ENCODE measurements around the gene COL13A1.

COL13A1 gene

GRCh38 chr10:69963178-69963834, 161.6 kb downstream of the COL13A1 start:
- Histone ChIP-seq H3K36me3 (ENCODE audit: control insufficient read depth in 1 of 2, insufficient read depth in 2 of 2, low read length in 2 of 2) (no peaks in the 10 kb centered on the region), H3K4me1 (ENCODE audit: control insufficient read depth in 1 of 2, insufficient read depth in 2 of 2, low read length in 2 of 2) (peaks cover 0 to 9% of the 10 kb centered on the region in 2 donors), H3K9me3 (ENCODE audit: control insufficient read depth in 1 of 2, low read length in 2 of 2) (no peaks in the 10 kb centered on the region), H3K27me3 (ENCODE audit: low read depth, low read length) (no peaks in the 10 kb centered on the region), H3K4me3 (ENCODE audit: low read depth in 1 of 2, low read length in 2 of 2) (no peak overlapping the region), H3K27ac (ENCODE audit: low read length) (no peak overlapping the region)

GRCh38 chr10:69963835-69964710, 162.4 kb downstream of the COL13A1 start:
- no peaks in the 10 kb centered on the region for H3K36me3 ChIP-seq (ENCODE audit: control insufficient read depth in 1 of 2, insufficient read depth in 2 of 2, low read length in 2 of 2)
- no peaks in the 10 kb centered on the region for H3K27me3 ChIP-seq (ENCODE audit: low read depth, low read length)
- H3K4me3 ChIP-seq (ENCODE audit: low read depth in 1 of 2, low read length in 2 of 2) = no peak overlapping the region
- no peak overlapping the region for H3K27ac ChIP-seq (ENCODE audit: low read length)
- peaks cover 0 to 9% of the 10 kb centered on the region in 2 donors for H3K4me1 ChIP-seq (ENCODE audit: control insufficient read depth in 1 of 2, insufficient read depth in 2 of 2, low read length in 2 of 2)
- no peaks in the 10 kb centered on the region for H3K9me3 ChIP-seq (ENCODE audit: control insufficient read depth in 1 of 2, low read length in 2 of 2)

- Histone ChIP-seq H3K4me3 (ENCODE audit: low read depth in 1 of 2, low read length in 2 of 2) (no peak overlapping the region), H3K27me3 (ENCODE audit: low read depth, low read length) (no peaks in the 10 kb centered on the region), H3K27ac (ENCODE audit: low read length) (no peak overlapping the region), H3K36me3 (ENCODE audit: control insufficient read depth in 1 of 2, insufficient read depth in 2 of 2, low read length in 2 of 2) (no peaks in the 10 kb centered on the region), H3K9me3 (ENCODE audit: control insufficient read depth in 1 of 2, low read length in 2 of 2) (no peaks in the 10 kb centered on the region), H3K4me1 (ENCODE audit: control insufficient read depth in 1 of 2, insufficient read depth in 2 of 2, low read length in 2 of 2) (peaks cover 0 to 9% of the 10 kb centered on the region in 2 donors)
Observed at GRCh38 chr10:69965086-69965485, 163.4 kb downstream of the COL13A1 start.

DNA sequence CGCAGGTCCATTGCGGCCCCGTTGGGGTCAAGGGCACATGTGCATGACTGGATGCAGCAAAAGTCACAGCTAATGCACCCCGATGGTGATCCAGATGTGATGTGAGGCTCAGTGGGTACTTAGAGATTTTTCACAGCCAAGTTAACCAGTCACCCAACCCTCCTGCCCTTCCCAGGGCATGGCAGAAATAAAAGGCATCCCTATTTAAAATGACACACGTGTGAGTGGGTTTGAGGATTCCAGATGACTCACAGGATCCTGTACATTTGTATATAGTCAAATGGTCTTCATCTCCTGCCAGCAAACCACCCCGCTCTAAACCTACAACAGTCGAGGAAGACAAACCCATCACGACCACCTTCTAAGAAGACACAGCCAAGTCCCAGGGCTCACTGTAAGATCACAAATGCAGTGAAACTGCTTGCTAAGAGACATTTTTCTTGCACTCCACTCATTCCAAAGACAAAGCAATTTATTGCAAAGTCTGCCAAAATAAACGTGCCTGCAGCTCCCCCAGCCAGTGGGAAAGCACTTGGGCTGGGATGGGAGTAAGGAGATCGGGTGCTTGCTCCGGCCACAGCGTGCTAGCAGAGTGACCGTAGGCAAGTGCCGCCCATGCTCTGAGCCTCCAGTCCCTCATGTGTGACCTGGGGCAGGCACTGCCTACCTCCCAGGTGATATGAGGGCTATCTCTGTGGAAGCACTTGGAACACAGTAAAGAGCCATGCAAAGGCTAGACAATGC, 164.4 kb downstream of the COL13A1 start:
- Histone ChIP-seq H3K4me1 (ENCODE audit: control insufficient read depth in 1 of 2, insufficient read depth in 2 of 2, low read length in 2 of 2) (peaks cover 0 to 7% of the 10 kb centered on the region in 2 donors), H3K4me3 (ENCODE audit: low read depth in 1 of 2, low read length in 2 of 2) (no peak overlapping the region), H3K9me3 (ENCODE audit: control insufficient read depth in 1 of 2, low read length in 2 of 2) (no peaks in the 10 kb centered on the region)

GRCh38 chr10:69968830-69969229, 167.1 kb downstream of the COL13A1 start:
- Histone ChIP-seq H3K9me3 (ENCODE audit: control insufficient read depth in 1 of 2, low read length in 2 of 2) (no peaks in the 10 kb centered on the region), H3K27me3 (ENCODE audit: low read depth, low read length) (no peaks in the 10 kb centered on the region), H3K36me3 (ENCODE audit: control insufficient read depth in 1 of 2, insufficient read depth in 2 of 2, low read length in 2 of 2) (no peaks in the 10 kb centered on the region), H3K27ac (ENCODE audit: low read length) (no peak overlapping the region), H3K4me1 (ENCODE audit: control insufficient read depth in 1 of 2, insufficient read depth in 2 of 2, low read length in 2 of 2) (no peaks in the 10 kb centered on the region), H3K4me3 (ENCODE audit: low read depth in 1 of 2, low read length in 2 of 2) (no peak overlapping the region)

More for the DNA sequence above, 164.4 kb downstream of the COL13A1 start:
- H3K27ac ChIP-seq (ENCODE audit: low read length) = no peak overlapping the region
- H3K36me3 ChIP-seq (ENCODE audit: control insufficient read depth in 1 of 2, insufficient read depth in 2 of 2, low read length in 2 of 2) = no peaks in the 10 kb centered on the region
- no peaks in the 10 kb centered on the region for H3K27me3 ChIP-seq (ENCODE audit: low read depth, low read length)

DNA sequence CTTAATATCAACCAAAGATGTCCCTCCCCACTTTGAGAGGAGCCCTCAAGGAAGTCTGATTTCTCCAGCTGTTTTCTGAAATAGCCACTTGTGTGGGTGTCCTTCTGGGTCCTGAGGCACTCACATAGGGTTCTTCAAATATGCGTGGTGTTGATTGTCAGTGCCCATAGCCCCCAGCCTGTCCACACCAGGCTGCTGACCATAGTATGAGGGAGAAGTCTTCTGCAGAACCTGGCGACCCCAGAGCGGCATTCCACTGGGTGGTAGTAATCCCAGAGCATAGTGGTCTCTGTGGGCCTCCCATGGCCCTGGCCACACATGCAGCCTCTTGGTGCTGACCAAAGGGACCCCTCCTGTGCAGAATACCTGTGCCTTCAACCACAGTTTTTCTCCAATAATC, 168.3 kb downstream of the COL13A1 start:
- no peak overlapping the region for H3K27ac ChIP-seq (ENCODE audit: low read length)

GRCh38 chr10:69972981-69973397, 171.3 kb downstream of the COL13A1 start:
- Histone ChIP-seq H3K27ac (ENCODE audit: low read length) (no peak overlapping the region), H3K36me3 (ENCODE audit: control insufficient read depth in 1 of 2, insufficient read depth in 2 of 2, low read length in 2 of 2) (no peaks in the 10 kb centered on the region), H3K4me1 (ENCODE audit: control insufficient read depth in 1 of 2, insufficient read depth in 2 of 2, low read length in 2 of 2) (no peaks in the 10 kb centered on the region), H3K27me3 (ENCODE audit: low read depth, low read length) (no peaks in the 10 kb centered on the region), H3K4me3 (ENCODE audit: low read depth in 1 of 2, low read length in 2 of 2) (no peak overlapping the region), H3K9me3 (ENCODE audit: control insufficient read depth in 1 of 2, low read length in 2 of 2) (peaks cover 0 to 12% of the 10 kb centered on the region in 2 donors)

More for the DNA sequence above, 168.3 kb downstream of the COL13A1 start:
- Histone ChIP-seq H3K4me3 (ENCODE audit: low read depth in 1 of 2, low read length in 2 of 2) (no peak overlapping the region), H3K4me1 (ENCODE audit: control insufficient read depth in 1 of 2, insufficient read depth in 2 of 2, low read length in 2 of 2) (no peaks in the 10 kb centered on the region), H3K27me3 (ENCODE audit: low read depth, low read length) (no peaks in the 10 kb centered on the region), H3K36me3 (ENCODE audit: control insufficient read depth in 1 of 2, insufficient read depth in 2 of 2, low read length in 2 of 2) (no peaks in the 10 kb centered on the region), H3K9me3 (ENCODE audit: control insufficient read depth in 1 of 2, low read length in 2 of 2) (no peaks in the 10 kb centered on the region)

GRCh38 chr10:69973678-69974077, 172.0 kb downstream of the COL13A1 start:
- H3K27ac ChIP-seq (ENCODE audit: low read length) = no peak overlapping the region
- peaks cover 0 to 12% of the 10 kb centered on the region in 2 donors for H3K9me3 ChIP-seq (ENCODE audit: control insufficient read depth in 1 of 2, low read length in 2 of 2)
- no peaks in the 10 kb centered on the region for H3K4me1 ChIP-seq (ENCODE audit: control insufficient read depth in 1 of 2, insufficient read depth in 2 of 2, low read length in 2 of 2)
- H3K36me3 ChIP-seq (ENCODE audit: control insufficient read depth in 1 of 2, insufficient read depth in 2 of 2, low read length in 2 of 2) = no peaks in the 10 kb centered on the region
- no peaks in the 10 kb centered on the region for H3K27me3 ChIP-seq (ENCODE audit: low read depth, low read length)
- no peak overlapping the region for H3K4me3 ChIP-seq (ENCODE audit: low read depth in 1 of 2, low read length in 2 of 2)

- Histone ChIP-seq H3K4me3 (ENCODE audit: low read depth in 1 of 2, low read length in 2 of 2) (no peak overlapping the region), H3K27me3 (ENCODE audit: low read depth, low read length) (no peaks in the 10 kb centered on the region), H3K9me3 (ENCODE audit: control insufficient read depth in 1 of 2, low read length in 2 of 2) (peaks cover 0 to 12% of the 10 kb centered on the region in 2 donors), H3K27ac (ENCODE audit: low read length) (no peak overlapping the region), H3K36me3 (ENCODE audit: control insufficient read depth in 1 of 2, insufficient read depth in 2 of 2, low read length in 2 of 2) (no peaks in the 10 kb centered on the region), H3K4me1 (ENCODE audit: control insufficient read depth in 1 of 2, insufficient read depth in 2 of 2, low read length in 2 of 2) (no peaks in the 10 kb centered on the region)
Observed at GRCh38 chr10:69974551-69975155, 172.9 kb downstream of the COL13A1 start.

DNA sequence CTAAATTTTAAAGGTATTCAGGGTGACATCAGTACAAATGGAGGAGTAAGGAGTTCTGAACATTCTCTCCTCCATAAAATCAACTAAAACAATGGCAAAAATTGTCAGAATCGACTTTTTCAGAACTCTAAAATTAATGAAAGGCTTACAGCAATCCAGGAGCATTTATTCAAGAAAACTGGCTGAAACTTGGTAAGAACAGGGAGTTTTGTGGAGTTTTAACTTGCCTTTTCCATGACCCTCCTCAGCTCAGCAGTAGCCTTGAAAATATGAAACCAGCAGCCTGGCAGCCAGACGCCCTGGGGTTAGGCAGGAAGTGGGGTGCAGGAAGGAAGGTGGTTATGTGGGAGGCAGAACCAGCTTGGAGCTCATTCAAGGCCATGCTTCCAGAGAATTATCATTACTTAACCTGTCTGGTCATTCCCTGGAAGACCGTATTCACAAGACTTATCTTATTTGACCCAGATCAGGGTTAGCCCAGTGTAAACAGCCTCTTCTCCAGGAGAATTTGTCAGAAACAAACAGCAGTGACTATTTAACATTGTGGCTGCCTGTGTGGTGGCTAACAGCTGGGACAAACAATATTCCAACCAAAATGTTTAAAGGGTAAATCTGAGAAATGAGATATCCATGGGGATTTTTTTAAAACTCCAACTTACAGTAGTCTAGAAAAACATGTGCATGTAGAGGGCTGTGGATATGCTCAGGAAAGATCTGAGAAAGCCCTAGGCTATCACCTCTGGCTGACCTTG, 175.3 kb downstream of the COL13A1 start:
- no peaks in the 10 kb centered on the region for H3K4me1 ChIP-seq (ENCODE audit: control insufficient read depth in 1 of 2, insufficient read depth in 2 of 2, low read length in 2 of 2)
- peaks cover 7 to 21% of the 10 kb centered on the region in 2 donors for H3K9me3 ChIP-seq (ENCODE audit: control insufficient read depth in 1 of 2, low read length in 2 of 2)
- H3K27ac ChIP-seq (ENCODE audit: low read length) = no peak overlapping the region
- no peaks in the 10 kb centered on the region for H3K27me3 ChIP-seq (ENCODE audit: low read depth, low read length)
- H3K4me3 ChIP-seq (ENCODE audit: low read depth in 1 of 2, low read length in 2 of 2) = no peak overlapping the region
- no peaks in the 10 kb centered on the region for H3K36me3 ChIP-seq (ENCODE audit: control insufficient read depth in 1 of 2, insufficient read depth in 2 of 2, low read length in 2 of 2)
